ACHN (cell line): ENCODE measurements around the gene NQO2.
"Not testable (repeated sequence)": the region's sequence is repeated elsewhere in the genome, so short reads cannot be mapped to it uniquely, and the experiment has no call there.

ENCODE experiments used
- DNase-seq: peaks from one replicate; pipeline ENCODE4 v3.0.0-alpha.2; 2015
- in situ Hi-C: cut with HindIII; loops from 2 replicates; pipeline ENCODE4 v1.10.0; 2017; ENCODE audit warnings: low sequenced_read_pairs, low pct_ligation_motif_present, low pct_unique_long_range_greater_than_20kb

Gene NQO2

GRCh38 chr6:2967936-2968335 is 31.8 kb upstream of the NQO2 start:
- in situ Hi-C loops: no loop called here
- no peak for DNase-seq

GRCh38 chr6:2968600-2969135 is 31.0 kb upstream of the NQO2 start:
- in situ Hi-C loops: no loop called here
- no peak for DNase-seq

- DNase-seq: no peak
- in situ Hi-C loops: no loop called here
Measured at GRCh38 chr6:2969549-2969948, 30.1 kb upstream of the NQO2 start.

- in situ Hi-C loops: no loop called here
- no peak for DNase-seq
Measured at GRCh38 chr6:2970034-2970685, 29.5 kb upstream of the NQO2 start.

GRCh38 chr6:2970753-2971419 is 28.8 kb upstream of the NQO2 start:
- in situ Hi-C loops: no loop called here
- DNase-seq: peak; percentile 61

GRCh38 chr6:2971420-2972218 is 28.1 kb upstream of the NQO2 start, which contains the start of gene SERPINB6:
SERPINB6 (minus strand) TSS chr6:2971567; CDS start chr6:2959332, 12,235 bp downstream.
- in situ Hi-C loops: no loop called here
- peak; percentile 72 for DNase-seq

GRCh38 chr6:2972219-2972487 is 27.5 kb upstream of the NQO2 start:
- DNase-seq, in situ Hi-C loops: not testable (repeated sequence)

- DNase-seq, in situ Hi-C loops: not testable (repeated sequence)
Measured at GRCh38 chr6:2972685-2973084, 27.0 kb upstream of the NQO2 start.

- in situ Hi-C loops, DNase-seq: not testable (repeated sequence)
Measured at GRCh38 chr6:2973180-2973579, 26.5 kb upstream of the NQO2 start.

GRCh38 chr6:2973676-2974075 is 26.0 kb upstream of the NQO2 start:
- in situ Hi-C loops: no loop called here
- DNase-seq: no peak

- in situ Hi-C loops: no loop called here
- no peak for DNase-seq
Measured at GRCh38 chr6:2976060-2976459, 23.6 kb upstream of the NQO2 start.

- in situ Hi-C loops: no loop called here
Measured at GRCh38 chr6:2976571-2977085, 23.1 kb upstream of the NQO2 start.

GRCh38 chr6:2977290-2977689 is 22.4 kb upstream of the NQO2 start:
- DNase-seq: no peak
- in situ Hi-C loops: no loop called here

More at GRCh38 chr6:2976571-2977085, 23.1 kb upstream of the NQO2 start:
- peak; percentile 20 for DNase-seq

- in situ Hi-C loops: no loop called here
- no peak for DNase-seq
Measured at GRCh38 chr6:2977799-2978590, 21.7 kb upstream of the NQO2 start.

GRCh38 chr6:2978923-2979322 is 20.8 kb upstream of the NQO2 start:
- in situ Hi-C loops: no loop called here
- no peak for DNase-seq

- no peak for DNase-seq
- in situ Hi-C loops: no loop called here
Measured at GRCh38 chr6:2979819-2980464, 19.8 kb upstream of the NQO2 start.

- in situ Hi-C loops: no loop called here
- DNase-seq: no peak
Measured at GRCh38 chr6:2980465-2980855, 19.2 kb upstream of the NQO2 start.
